HG03139 (cell line): ENCODE measurements around the gene ADAMTS12.
"Not testable (repeated sequence)": the region's sequence is repeated elsewhere in the genome, so short reads cannot be mapped to it uniquely, and the experiment has no call there.

Experiments used
- ATAC-seq: cut with Tn5 transposase; IDR thresholded peaks from one replicate; pipeline ENCODE4 v1.9.1; 2021; ENCODE audit not compliant: unreplicated experiment

The ADAMTS12 gene

GRCh38 chr5:33903118-33903517 lies 11.3 kb upstream of the ADAMTS12 start:
- ATAC-seq, result no peak

GRCh38 chr5:33901156-33901555 lies 9.4 kb upstream of the ADAMTS12 start:
- ATAC-seq, result no peak

GRCh38 chr5:33894566-33894965 lies 2.8 kb upstream of the ADAMTS12 start:
- no peak for ATAC-seq

- no peak for ATAC-seq
Measured at GRCh38 chr5:33892620-33893137, 889 bp upstream of the ADAMTS12 start.

GRCh38 chr5:33891446-33891787 lies 373 bp downstream of the ADAMTS12 start:
- ATAC-seq, result no peak

- no peak for ATAC-seq
Measured at GRCh38 chr5:33890131-33891032, 1.4 kb downstream of the ADAMTS12 start.

GRCh38 chr5:33888587-33888986 lies 3.2 kb downstream of the ADAMTS12 start:
- ATAC-seq, result no peak

- ATAC-seq, result no peak
Measured at GRCh38 chr5:33887268-33887667, 4.5 kb downstream of the ADAMTS12 start.

GRCh38 chr5:33886283-33886682 lies 5.5 kb downstream of the ADAMTS12 start:
- ATAC-seq, result no peak

- no peak for ATAC-seq
Measured at GRCh38 chr5:33885679-33886078, 6.1 kb downstream of the ADAMTS12 start.

- no peak for ATAC-seq
Measured at GRCh38 chr5:33883482-33883881, 8.3 kb downstream of the ADAMTS12 start.

- ATAC-seq, result no peak
Measured at GRCh38 chr5:33880319-33880718, 11.5 kb downstream of the ADAMTS12 start.

GRCh38 chr5:33877449-33877848 lies 14.3 kb downstream of the ADAMTS12 start:
- ATAC-seq, result no peak

GRCh38 chr5:33867241-33867640 lies 24.5 kb downstream of the ADAMTS12 start:
- no peak for ATAC-seq

GRCh38 chr5:33859177-33859576 lies 32.6 kb downstream of the ADAMTS12 start:
- ATAC-seq, result not testable (repeated sequence)

- ATAC-seq, result no peak
Measured at GRCh38 chr5:33857037-33857436, 34.8 kb downstream of the ADAMTS12 start.

- ATAC-seq, result no peak
Measured at GRCh38 chr5:33855396-33855795, 36.4 kb downstream of the ADAMTS12 start.

GRCh38 chr5:33854733-33855151 lies 37.0 kb downstream of the ADAMTS12 start:
- ATAC-seq, result no peak

GRCh38 chr5:33852837-33853236 lies 39.0 kb downstream of the ADAMTS12 start:
- ATAC-seq, result no peak

GRCh38 chr5:33852319-33852718 lies 39.5 kb downstream of the ADAMTS12 start:
- ATAC-seq, result no peak

- ATAC-seq, result peak; percentile 96
Measured at GRCh38 chr5:33850100-33850594, 41.6 kb downstream of the ADAMTS12 start.

- ATAC-seq, result no peak
Measured at GRCh38 chr5:33848554-33848953, 43.2 kb downstream of the ADAMTS12 start.
